ENCODE measurements around the gene IL11RA. TPM values are rescaled to one million over a fixed set of nuclear protein-coding genes. Genes with fewer than 3 reads are reported as not detected.

Gene IL11RA
- total and polyA plus RNA-seq, 8 donors: 13.8 to 121 (median 98.1) TPM

DNA sequence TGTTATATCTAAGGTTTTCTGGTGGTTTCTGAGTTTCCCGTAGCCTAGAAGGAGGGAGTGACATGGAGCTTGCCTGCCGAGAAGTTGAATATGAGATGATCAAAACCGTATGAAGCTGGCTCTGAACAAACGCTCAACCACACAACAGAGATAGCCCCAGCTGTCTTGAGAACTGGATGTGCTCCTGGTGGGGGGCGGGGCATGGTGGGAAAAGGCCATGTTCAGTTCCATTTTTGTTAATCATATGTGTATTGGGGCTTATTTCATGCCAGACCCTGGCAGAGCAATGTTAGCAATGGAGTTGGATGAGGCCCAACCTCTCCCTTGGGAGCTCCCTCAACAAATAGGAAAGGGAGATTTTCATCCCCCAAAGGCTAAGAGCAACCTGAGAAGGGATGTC, 34.2 kb downstream of the IL11RA start:
- no peak overlapping the region for H3K27ac ChIP-seq
- TF ChIP-seq CTCF (IDR thresholded peaks at IDR 0.05): no peak
- intact Hi-C loops (cut with DNase I): no loop called here
- peaks cover 0 to 4% of the 10 kb centered on the region in 2 donors for H3K36me3 ChIP-seq
- no peaks in the 10 kb centered on the region for H3K27me3 ChIP-seq
- no peaks in the 10 kb centered on the region for H3K9me3 ChIP-seq
- ATAC-seq: no peak
- no peak for DNase-seq
- H3K4me3 ChIP-seq: no peak overlapping the region
- H3K4me1 ChIP-seq: peaks cover 0 to 8% of the 10 kb centered on the region in 2 donors

GRCh38 chr9:34686732-34687131, 34.7 kb downstream of the IL11RA start:
- no peak for TF ChIP-seq CTCF (IDR thresholded peaks at IDR 0.05)
- DNase-seq (no peak), ATAC-seq (no peak)
- intact Hi-C loops (cut with DNase I): no loop called here
- Histone ChIP-seq H3K9me3 (no peaks in the 10 kb centered on the region), H3K27ac (no peak overlapping the region), H3K36me3 (peaks cover 0 to 4% of the 10 kb centered on the region in 2 donors), H3K4me1 (peaks cover 0 to 8% of the 10 kb centered on the region in 2 donors), H3K4me3 (no peak overlapping the region), H3K27me3 (no peaks in the 10 kb centered on the region)

- Histone ChIP-seq H3K4me3 (no peak overlapping the region), H3K4me1 (peaks cover 0 to 8% of the 10 kb centered on the region in 2 donors), H3K27ac (no peak overlapping the region), H3K9me3 (no peaks in the 10 kb centered on the region), H3K27me3 (no peaks in the 10 kb centered on the region), H3K36me3 (peaks cover 0 to 4% of the 10 kb centered on the region in 2 donors)
- ATAC-seq (no peak), DNase-seq (no peak)
- intact Hi-C loops (cut with DNase I): no loop called here
- no peak for TF ChIP-seq CTCF (IDR thresholded peaks at IDR 0.05)
Observed at GRCh38 chr9:34687276-34688030, 35.5 kb downstream of the IL11RA start.

DNA sequence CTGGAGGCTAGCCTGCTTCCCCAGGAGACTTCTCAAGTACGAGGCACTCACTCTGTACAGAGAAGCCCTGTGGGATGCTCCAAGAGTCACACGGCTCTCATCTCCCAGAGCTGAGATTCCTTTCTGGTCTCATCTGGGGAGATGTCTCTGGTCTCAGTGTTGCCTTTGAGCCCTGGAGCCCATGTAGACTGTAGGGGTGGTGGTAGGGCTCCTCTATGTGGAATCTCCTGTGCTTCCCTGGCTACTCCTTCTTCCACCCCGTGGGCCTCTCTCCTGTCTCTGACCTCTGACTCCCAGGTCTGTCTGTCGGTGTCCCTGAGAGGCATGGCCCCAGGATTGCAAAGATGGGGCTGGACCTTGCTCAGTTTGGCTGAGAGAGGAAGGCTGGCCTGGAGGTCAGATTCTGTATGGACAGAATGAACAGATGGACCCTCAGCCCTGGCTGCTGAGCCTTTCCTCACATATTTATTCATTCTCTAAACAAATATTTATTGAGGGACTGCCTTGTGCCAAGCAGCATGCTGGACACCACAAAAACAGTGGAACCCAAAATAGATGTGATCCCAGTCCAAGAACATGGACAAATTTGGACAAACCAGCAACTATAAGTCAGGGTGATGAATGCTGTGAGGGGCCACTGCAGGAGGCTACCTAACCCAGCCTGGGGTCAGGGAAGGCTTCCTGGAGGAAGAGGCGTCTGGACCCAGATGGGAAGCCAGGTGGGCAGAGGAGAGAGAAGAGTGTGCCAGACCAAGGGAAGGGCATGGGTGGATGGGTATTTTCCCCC, 36.5 kb downstream of the IL11RA start:
- Histone ChIP-seq H3K27ac (no peak overlapping the region), H3K4me1 (peaks cover 0 to 8% of the 10 kb centered on the region in 2 donors), H3K36me3 (no peaks in the 10 kb centered on the region), H3K27me3 (no peaks in the 10 kb centered on the region), H3K9me3 (no peaks in the 10 kb centered on the region), H3K4me3 (no peak overlapping the region)
- no peak for TF ChIP-seq CTCF (IDR thresholded peaks at IDR 0.05)
- ATAC-seq: no peak
- DNase-seq: no peak
- intact Hi-C loops (cut with DNase I): no loop called here

DNA sequence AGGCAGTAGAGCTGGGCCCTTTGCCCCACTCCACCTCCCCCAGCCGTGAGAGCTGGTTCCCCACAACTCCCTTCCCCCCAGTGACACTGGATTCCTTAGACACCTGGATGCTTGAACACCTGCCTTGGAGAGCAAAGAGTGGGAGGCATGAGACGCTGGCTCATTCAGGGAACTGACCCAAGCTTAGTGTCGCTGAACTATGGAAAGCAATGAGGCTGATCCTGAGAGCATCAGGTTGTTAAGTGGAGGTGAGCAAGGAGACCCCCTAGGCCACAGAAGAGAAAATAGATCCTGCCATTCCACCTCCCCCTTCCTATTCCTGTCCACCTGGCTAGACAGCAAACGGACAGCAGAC, 37.1 kb downstream of the IL11RA start:
- H3K4me3 ChIP-seq: no peak overlapping the region
- ATAC-seq (no peak), DNase-seq (no peak)

More for the DNA sequence above, 37.1 kb downstream of the IL11RA start:
- no peak for TF ChIP-seq CTCF (IDR thresholded peaks at IDR 0.05)
- no peak overlapping the region for H3K27ac ChIP-seq
- intact Hi-C loops (cut with DNase I): no loop called here
- no peaks in the 10 kb centered on the region for H3K27me3 ChIP-seq
- H3K9me3 ChIP-seq: no peaks in the 10 kb centered on the region
- peaks cover 0 to 8% of the 10 kb centered on the region in 2 donors for H3K4me1 ChIP-seq
- no peaks in the 10 kb centered on the region for H3K36me3 ChIP-seq
